A172 (cell line): ENCODE data around the gene DBET. TPM values are rescaled to one million over a fixed set of nuclear protein-coding genes. Genes with fewer than 3 reads are reported as not detected.
"Not testable (repeated sequence)": the region's sequence is repeated elsewhere in the genome, so short reads cannot be mapped to it uniquely, and the experiment has no call there.

Source experiments
- DNase-seq: peaks from one replicate; pipeline ENCODE4 v3.0.0-alpha.2; 2015; ENCODE audit warnings: low spot score
- total RNA-seq: library from RNA; depleted of rRNA; stranded (reverse); fragments of >200 nt; shearing (Covaris generic); gene quantifications from 2 replicates; pipeline ENCODE4 v1.2.3, GENCODE V29; 2014; rRNA removed

The DBET gene
- total RNA-seq: not detected in 2 replicates

DNA sequence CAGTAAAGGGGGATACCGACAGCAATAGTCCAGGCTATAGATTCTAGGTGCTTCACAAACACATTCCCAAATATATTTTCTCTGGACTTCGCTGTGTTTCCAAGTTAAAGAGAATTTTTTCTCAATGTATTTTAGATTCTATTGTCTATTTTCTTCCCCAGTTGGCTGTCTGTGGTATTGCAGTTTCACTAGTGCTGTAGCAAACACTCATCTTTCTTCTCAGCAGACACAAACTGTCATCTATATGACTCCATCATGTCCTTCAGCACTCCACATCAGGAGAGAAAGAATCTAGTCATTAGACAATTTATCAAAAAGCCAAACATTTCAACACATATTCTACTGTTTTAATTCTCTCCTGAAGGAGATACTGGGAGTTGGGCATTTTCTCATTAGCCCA is at the start of gene DBET:
Gene DBET, plus strand, starts transcription at position 161 of the 400 bp plus-strand sequence.
- not testable (repeated sequence) for DNase-seq

GRCh38 chr4:190014771-190015537 is 49.3 kb upstream of the DBET start:
- DNase-seq: no peak

DNA sequence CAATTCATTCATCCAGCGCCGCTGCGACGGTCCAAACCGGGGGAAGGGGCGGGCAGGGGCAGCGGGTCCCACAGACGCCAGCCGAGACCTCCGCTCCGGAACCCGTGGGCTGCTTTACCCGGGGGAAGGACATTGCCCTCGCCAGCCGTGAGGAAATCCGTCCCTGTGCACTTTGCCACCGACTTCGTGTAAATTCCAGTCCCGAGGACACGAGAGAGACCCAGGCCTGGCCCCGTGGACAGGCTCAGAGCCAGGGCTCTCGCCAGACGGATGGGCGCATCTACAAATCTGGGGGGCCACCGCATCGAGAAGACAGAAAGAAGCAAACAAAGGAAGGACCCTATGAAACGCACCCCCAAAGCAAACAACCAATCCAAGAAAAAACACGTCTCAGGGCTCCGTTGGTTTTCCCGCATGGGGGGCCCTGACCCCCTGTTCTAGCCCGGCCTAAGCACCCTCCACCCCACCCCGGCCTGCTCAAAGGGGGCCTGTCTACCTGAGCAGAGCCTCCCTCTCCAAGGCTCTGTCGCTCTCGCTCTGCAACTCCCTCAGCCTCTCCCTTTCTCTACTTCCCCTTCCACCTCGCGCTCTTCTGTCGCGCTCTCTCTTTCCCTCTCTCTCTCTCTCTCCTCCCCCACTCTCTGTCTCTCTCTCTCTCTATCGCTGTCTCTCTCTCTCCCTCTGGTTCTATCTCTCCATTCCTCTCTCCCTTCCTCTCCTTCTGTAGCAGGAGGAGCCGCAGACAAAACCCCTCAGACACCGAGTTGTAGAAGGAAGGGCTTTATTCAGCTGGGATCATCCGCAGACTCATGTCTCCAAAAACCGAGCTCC is 48.5 kb upstream of the DBET start:
- DNase-seq: no peak

DNA sequence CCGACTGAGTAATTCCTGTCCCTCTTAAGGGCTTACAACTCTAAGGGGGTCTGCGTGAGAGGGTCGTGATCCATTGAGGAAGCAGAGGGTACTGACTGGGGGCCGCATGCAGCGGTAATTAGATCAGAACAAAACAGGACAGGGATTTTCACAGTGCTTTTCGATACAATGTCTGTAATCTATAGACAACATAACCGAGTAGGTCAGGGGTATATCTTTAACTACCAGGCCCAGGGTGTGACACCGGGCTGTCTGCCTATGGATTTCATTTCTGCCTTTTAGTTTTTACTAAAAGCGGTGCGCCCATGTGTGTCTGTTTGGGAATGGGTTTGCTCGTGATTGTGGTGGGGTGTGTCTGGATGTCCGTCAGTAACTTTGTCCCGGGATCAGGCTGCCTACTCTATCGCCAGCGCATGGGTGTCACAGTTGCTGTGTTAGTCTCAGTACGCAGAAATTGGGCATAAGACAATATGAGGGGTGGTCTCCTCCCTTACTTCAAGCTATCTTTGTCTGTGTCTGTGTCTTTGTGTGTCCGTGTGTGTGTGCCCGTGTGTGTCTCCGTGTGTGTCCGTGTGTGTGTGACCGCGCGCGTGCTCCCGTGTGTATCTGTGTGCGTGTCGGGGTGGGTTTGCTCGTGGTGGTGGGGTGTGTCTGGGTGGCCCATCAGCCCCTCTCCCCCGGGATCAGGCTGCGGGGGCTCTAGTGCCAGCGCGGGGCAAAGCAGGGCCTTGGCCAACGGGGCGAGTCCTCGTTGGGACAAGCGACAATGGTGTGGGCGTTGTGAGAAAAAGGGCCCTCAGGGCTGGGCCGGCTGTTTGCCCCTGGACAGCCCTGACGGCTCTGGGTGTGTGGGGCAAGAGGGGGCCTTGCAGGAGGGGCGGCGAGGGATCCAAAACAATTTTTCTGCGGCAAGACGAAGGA is 47.7 kb upstream of the DBET start:
- DNase-seq: no peak

DNA sequence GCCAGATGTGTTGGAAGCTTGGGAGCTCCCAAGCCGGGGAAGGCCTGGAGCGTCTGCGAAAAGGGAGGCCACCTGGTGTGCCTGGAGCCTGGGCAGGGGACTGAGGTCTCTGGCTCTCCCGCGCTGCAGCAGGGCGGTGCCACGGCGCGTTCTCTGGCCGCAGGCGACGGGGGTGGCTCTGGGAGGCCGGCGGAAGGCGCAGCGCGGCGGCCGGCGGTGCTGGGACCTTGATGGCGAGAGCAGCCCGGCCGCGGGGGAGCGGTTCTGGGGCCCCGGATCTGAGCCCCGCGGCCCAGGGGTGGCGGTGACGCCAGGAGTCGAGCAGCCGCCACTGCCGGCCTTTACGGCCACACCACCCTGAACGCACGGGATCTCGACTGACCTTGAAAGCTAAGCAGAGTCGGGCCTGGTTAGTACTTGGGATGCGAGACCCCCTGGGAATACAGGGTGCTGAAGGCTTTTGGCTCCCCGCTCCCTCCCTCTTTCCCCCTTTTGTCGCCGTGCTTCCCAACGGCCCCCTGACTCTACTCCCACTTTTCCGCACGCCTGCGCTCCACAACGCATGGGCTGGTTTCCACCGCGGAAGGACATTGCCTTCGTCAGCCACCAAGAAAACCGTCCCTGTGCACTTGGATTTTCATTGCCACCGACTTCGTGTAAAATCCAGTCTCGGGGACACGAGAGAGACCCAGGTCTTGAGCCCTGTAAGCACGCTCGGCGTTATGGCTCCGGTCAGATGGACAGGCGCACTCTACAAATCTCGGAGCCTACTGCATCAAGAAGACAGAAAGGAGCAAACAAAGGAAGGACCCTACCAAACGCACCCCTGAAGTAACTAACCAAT is 46.7 kb upstream of the DBET start:
- DNase-seq: no peak

- DNase-seq: no peak
Observed at GRCh38 chr4:190018201-190018920, 45.9 kb upstream of the DBET start.

GRCh38 chr4:190019023-190019858 is 45.1 kb upstream of the DBET start:
- no peak for DNase-seq

GRCh38 chr4:190019859-190020463 is 44.3 kb upstream of the DBET start:
- DNase-seq: not testable (repeated sequence)

GRCh38 chr4:190020790-190021717 is 43.2 kb upstream of the DBET start:
- DNase-seq: no peak

DNA sequence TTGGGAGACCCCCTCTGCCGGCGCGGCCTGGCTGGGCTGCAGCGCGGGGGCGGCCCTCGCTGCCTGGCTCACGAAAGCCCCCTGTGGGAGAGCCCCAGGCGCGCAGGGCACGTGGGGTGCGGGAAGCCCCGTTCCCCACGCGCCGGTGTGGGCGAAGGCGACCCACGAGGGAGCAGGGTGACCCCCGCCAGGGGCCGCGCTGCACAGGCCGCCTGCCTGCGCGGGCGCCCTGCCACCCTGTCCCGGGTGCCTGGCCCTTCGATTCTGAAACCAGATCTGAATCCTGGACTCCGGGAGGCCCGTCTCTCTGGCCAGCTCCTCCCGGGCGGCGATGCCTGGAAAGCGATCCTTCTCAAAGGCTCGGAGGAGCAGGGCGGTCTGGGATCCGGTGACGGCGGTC is 42.3 kb upstream of the DBET start:
- not testable (repeated sequence) for DNase-seq

DNA sequence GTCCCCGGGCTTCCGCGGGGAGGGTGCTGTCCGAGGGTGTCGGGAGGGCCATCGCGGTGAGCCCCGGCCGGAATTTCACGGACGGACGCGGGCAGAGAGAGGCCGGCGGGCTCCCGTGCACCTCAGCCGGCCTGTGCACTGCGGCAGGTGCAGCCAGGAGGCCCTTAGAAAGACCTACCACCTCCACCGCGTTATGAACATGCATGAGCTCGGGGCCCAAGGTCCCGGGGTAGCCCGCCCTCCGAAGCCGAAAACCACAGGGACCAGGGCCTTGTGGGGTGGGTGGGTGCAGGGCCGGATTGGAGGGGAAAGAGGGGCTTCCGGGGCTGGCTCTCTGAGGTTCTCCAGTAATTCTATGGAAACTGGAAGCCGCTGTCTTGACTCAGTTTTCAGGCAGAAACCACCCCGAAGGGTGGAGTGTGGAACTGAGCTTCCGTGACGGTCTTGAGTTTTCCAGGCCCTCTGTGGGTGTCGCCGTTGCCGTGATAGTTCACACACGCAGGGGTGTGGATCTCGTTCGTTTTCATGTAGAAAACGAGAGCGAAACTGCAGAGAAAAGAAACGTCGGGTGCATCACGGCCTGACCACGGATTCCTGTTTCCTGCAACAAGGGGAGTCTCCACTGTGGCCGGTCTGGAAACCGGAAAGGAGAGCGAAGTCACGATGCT is 41.6 kb upstream of the DBET start:
- not testable (repeated sequence) for DNase-seq

- DNase-seq: not testable (repeated sequence)
Observed at GRCh38 chr4:190027156-190027555, 37.1 kb upstream of the DBET start, which contains the start of gene FRG2. Gene FRG2 (minus strand): TSS chr4:190027256. CDS start chr4:190027204, 52 bp downstream.

GRCh38 chr4:190031264-190031663 is 33.0 kb upstream of the DBET start:
- DNase-seq: not testable (repeated sequence)

- not testable (repeated sequence) for DNase-seq
Observed at GRCh38 chr4:190037704-190038388, 26.5 kb upstream of the DBET start.

DNA sequence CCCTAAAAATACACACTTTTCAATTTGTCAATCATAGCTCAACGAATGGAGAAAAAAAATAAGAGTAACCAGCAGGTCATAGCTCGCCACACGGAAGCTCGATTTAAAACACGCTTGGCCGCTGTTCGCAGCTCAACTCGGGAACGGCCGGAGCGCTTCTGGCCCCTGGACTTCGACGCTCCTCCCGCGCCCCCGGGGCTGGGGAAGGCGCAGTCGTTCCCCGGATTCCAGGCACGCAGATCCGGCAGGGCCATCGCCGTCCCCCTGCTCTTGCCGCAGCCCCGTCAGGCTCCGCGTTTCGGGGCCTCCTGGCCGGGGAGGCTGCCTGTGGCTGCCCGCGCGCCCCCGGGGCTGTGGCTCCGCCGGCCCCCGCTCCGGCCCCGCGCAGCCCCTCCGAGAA is 23.4 kb upstream of the DBET start:
- DNase-seq: not testable (repeated sequence)

DNA sequence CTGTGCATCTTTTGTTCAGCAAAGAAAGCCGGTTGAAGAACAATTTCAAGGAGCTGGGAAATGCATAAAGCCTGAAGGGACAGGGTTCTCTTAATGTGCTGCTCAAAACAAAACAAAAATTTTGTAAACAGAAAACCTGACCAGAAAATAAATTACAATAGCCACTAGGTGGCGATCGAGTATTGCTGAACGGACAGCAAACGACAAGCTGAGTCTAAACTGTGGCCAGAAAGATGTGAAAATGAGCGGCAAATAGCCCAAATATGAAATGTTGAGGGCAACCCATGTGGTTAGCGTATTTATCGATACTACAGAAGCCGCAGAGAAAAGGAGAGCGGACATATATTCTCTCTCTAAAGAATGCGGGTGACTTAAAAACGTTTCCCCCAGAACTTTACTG is 16.7 kb upstream of the DBET start:
- not testable (repeated sequence) for DNase-seq
